ENCODE results near the gene CFAP77.
A peak's percentile ranks its signal among the peaks of the same experiment; 100 is the strongest.

CFAP77 gene

DNA sequence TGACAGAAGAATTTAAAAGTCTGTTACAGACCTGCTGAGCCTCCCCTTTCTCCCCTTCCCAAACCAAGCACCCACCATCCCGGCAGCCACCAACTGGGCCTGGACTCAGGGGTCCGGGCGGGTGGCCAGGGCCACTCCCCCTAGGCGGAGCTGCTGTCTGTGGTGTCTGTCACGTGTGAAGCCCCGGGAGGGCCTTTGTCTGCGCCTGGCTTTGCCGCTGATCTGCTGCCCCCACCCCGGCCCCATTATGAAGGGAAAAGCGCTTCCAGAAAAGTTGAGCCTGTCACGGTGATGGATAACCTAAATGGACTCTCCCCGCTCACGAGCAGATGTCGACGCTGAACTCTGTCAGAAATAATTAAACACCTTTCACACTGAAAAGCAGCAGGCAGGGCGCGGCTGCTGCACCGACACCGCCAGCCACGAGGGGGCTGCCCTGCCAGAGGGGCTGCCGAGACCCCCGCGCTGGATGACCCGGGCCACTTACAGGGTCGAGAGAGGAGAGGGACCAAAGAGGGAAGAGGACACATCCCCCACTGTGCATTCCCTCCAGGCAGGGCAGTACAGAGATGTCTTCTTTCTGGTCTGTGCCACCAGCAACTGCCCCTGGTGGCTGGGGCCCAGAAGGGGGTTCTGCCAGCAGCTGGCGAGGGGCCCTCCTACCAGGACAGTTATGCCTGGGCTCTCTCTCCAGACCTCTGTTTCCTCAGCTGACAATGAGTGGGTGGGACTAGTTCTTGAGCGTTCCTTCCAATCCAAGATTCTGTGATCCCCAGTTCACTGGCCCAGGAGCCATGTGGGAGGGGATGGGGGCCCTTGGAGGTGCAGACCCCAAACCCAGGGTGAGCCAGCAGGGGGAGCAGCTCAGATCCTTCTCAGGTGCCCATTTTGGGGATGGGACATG lies 136.4 kb downstream of the CFAP77 start (continued):
- TF ChIP-seq ZNF140 (tag by site-specific recombination; IDR thresholded peaks at IDR 0.05) (no peak), ZNF768 (tag by site-specific recombination; IDR thresholded peaks at IDR 0.05) (no peak), ZNF302 (tag by site-specific recombination; IDR thresholded peaks at IDR 0.05; ENCODE audit: low read depth) (no peak), SP2 (tag by site-specific recombination; IDR thresholded peaks at IDR 0.05) (no peak), RBAK (tag by site-specific recombination; IDR thresholded peaks at IDR 0.05) (no peak), ZNF529 (tag by site-specific recombination; IDR thresholded peaks at IDR 0.05; ENCODE audit: insufficient replicate concordance) (no peak), ZBTB48 (tag by site-specific recombination; IDR thresholded peaks at IDR 0.05) (no peak), ZNF214 (tag by site-specific recombination; IDR thresholded peaks at IDR 0.05; ENCODE audit: borderline replicate concordance) (no peak), ZNF701 (tag by site-specific recombination; IDR thresholded peaks at IDR 0.05) (no peak), ZNF473 (tag by site-specific recombination; IDR thresholded peaks at IDR 0.05) (no peak), ZNF19 (tag by site-specific recombination; IDR thresholded peaks at IDR 0.05; ENCODE audit: low read depth) (no peak), GLI2 (tag by site-specific recombination; IDR thresholded peaks at IDR 0.05; ENCODE audit: borderline replicate concordance, low read depth) (no peak), ZNF510 (tag by site-specific recombination; IDR thresholded peaks at IDR 0.05; ENCODE audit: insufficient replicate concordance) (no peak), ZNF2 (tag by site-specific recombination; IDR thresholded peaks at IDR 0.05) (0 out of 2 replicates have a peak, but pooled peaks have one; percentile 40), MZF1 (tag by site-specific recombination; IDR thresholded peaks at IDR 0.05; ENCODE audit: borderline replicate concordance) (no peak), TCF7L2 (IDR thresholded peaks at IDR 0.05; ENCODE audit: borderline replicate concordance, low read depth, low read length) (no peak), ZNF175 (tag by site-specific recombination; IDR thresholded peaks at IDR 0.05) (no peak), ZNF23 (tag by site-specific recombination; IDR thresholded peaks at IDR 0.05; ENCODE audit: borderline replicate concordance) (no peak), WT1 (tag by site-specific recombination; IDR thresholded peaks at IDR 0.05) (peak; percentile 39; the same call in 1 of the 2 replicates), ZSCAN30 (tag by site-specific recombination; IDR thresholded peaks at IDR 0.05) (no peak), SCRT2 (tag by site-specific recombination; IDR thresholded peaks at IDR 0.05) (no peak), ZNF341 (tag by site-specific recombination; IDR thresholded peaks at IDR 0.05; ENCODE audit: low read depth) (peak; percentile 93), TRIM28 (IDR thresholded peaks at IDR 0.05; ENCODE audit: borderline replicate concordance, low read length) (no peak), SP3 (tag by site-specific recombination; IDR thresholded peaks at IDR 0.05) (no peak), ZNF24 (tag by site-specific recombination; IDR thresholded peaks at IDR 0.05) (peak; percentile 39; the same call in 1 of the 2 replicates), ZNF394 (tag by site-specific recombination; IDR thresholded peaks at IDR 0.05; ENCODE audit: borderline replicate concordance) (no peak), ZNF274 (IDR thresholded peaks at IDR 0.05; ENCODE audit: low read length) (no peak), ZNF274 (tag by site-specific recombination; IDR thresholded peaks at IDR 0.05; ENCODE audit: borderline replicate concordance) (no peak), ZNF121 (tag by site-specific recombination; IDR thresholded peaks at IDR 0.05) (no peak), ZNF837 (tag by site-specific recombination; IDR thresholded peaks at IDR 0.05) (no peak)
- TF ChIP-seq, protein P1, sequence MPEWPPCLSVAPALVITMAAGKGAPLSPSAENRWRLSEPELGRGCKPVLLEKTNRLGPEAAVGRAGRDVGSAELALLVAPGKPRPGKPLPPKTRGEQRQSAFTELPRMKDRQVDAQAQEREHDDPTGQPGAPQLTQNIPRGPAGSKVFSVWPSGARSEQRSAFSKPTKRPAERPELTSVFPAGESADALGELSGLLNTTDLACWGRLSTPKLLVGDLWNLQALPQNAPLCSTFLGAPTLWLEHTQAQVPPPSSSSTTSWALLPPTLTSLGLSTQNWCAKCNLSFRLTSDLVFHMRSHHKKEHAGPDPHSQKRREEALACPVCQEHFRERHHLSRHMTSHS (tag by site-specific recombination; IDR thresholded peaks at IDR 0.05), result no peak
- TF ChIP-seq, protein P2, sequence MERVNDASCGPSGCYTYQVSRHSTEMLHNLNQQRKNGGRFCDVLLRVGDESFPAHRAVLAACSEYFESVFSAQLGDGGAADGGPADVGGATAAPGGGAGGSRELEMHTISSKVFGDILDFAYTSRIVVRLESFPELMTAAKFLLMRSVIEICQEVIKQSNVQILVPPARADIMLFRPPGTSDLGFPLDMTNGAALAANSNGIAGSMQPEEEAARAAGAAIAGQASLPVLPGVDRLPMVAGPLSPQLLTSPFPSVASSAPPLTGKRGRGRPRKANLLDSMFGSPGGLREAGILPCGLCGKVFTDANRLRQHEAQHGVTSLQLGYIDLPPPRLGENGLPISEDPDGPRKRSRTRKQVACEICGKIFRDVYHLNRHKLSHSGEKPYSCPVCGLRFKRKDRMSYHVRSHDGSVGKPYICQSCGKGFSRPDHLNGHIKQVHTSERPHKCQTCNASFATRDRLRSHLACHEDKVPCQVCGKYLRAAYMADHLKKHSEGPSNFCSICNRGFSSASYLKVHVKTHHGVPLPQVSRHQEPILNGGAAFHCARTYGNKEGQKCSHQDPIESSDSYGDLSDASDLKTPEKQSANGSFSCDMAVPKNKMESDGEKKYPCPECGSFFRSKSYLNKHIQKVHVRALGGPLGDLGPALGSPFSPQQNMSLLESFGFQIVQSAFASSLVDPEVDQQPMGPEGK (tag by site-specific recombination; IDR thresholded peaks at IDR 0.05), result peak; percentile 59; the same call in 1 of the 2 replicates
- TF ChIP-seq, protein P3, sequence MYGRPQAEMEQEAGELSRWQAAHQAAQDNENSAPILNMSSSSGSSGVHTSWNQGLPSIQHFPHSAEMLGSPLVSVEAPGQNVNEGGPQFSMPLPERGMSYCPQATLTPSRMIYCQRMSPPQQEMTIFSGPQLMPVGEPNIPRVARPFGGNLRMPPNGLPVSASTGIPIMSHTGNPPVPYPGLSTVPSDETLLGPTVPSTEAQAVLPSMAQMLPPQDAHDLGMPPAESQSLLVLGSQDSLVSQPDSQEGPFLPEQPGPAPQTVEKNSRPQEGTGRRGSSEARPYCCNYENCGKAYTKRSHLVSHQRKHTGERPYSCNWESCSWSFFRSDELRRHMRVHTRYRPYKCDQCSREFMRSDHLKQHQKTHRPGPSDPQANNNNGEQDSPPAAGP (tag by site-specific recombination; IDR thresholded peaks at IDR 0.05), result no peak
- TF ChIP-seq, protein P4, sequence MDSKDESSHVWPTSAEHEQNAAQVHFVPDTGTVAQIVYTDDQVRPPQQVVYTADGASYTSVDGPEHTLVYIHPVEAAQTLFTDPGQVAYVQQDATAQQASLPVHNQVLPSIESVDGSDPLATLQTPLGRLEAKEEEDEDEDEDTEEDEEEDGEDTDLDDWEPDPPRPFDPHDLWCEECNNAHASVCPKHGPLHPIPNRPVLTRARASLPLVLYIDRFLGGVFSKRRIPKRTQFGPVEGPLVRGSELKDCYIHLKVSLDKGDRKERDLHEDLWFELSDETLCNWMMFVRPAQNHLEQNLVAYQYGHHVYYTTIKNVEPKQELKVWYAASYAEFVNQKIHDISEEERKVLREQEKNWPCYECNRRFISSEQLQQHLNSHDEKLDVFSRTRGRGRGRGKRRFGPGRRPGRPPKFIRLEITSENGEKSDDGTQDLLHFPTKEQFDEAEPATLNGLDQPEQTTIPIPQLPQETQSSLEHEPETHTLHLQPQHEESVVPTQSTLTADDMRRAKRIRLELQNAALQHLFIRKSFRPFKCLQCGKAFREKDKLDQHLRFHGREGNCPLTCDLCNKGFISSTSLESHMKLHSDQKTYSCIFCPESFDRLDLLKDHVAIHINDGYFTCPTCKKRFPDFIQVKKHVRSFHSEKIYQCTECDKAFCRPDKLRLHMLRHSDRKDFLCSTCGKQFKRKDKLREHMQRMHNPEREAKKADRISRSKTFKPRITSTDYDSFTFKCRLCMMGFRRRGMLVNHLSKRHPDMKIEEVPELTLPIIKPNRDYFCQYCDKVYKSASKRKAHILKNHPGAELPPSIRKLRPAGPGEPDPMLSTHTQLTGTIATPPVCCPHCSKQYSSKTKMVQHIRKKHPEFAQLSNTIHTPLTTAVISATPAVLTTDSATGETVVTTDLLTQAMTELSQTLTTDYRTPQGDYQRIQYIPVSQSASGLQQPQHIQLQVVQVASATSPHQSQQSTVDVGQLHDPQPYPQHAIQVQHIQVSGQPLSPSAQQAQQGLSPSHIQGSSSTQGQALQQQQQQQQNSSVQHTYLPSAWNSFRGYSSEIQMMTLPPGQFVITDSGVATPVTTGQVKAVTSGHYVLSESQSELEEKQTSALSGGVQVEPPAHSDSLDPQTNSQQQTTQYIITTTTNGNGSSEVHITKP (tag by site-specific recombination; IDR thresholded peaks at IDR 0.05), result peak; percentile 95
